Ascending aorta (tissue), 2 donors: ENCODE data around the gene ANKRD34A. TPM values are rescaled to one million over a fixed set of nuclear protein-coding genes. Genes with fewer than 3 reads are reported as not detected.
"Not testable (repeated sequence)": the region's sequence is repeated elsewhere in the genome, so short reads cannot be mapped to it uniquely, and the experiment has no call there.

Source experiments
- DNase-seq, 2 donors: peaks; one replicate each; pipeline ENCODE4 v3.0.0-alpha.2; 2019; ENCODE audit warnings: low spot score in 2 of 2
- H3K27ac ChIP-seq, 2 donors: fragments of 200-600 bp; sonication (generic); one replicate each; pipeline ENCODE4 v1.5.1; 2016 to 2017; ENCODE audit warnings: mild to moderate bottlenecking in 1 of 2
- H3K27me3 ChIP-seq: fragments of 200-600 bp; sonication (generic); one replicate; pipeline ENCODE4 v1.5.1; 2017
- H3K36me3 ChIP-seq, 2 donors: fragments of 200-600 bp; sonication (generic); one replicate each; pipeline ENCODE4 v1.5.1; 2016
- H3K4me1 ChIP-seq, 2 donors: fragments of 200-600 bp; sonication (generic); one replicate each; pipeline ENCODE4 v1.5.1; 2016 to 2017; ENCODE audit warnings: mild to moderate bottlenecking in 1 of 2
- H3K4me3 ChIP-seq, 2 donors: fragments of 200-600 bp; sonication (generic); one replicate each; pipeline ENCODE4 v1.5.1; 2016 to 2017; ENCODE audit warnings: mild to moderate bottlenecking in 1 of 2
- H3K9me3 ChIP-seq, 2 donors: fragments of 200-600 bp; sonication (generic); one replicate each; pipeline ENCODE4 v1.5.1; 2016
- intact Hi-C: fragments of 100-400 bp; cut with DNase I; formaldehyde crosslinking; loops from one replicate; pipeline ENCODE4 v1.15.1; 2023
- total RNA-seq: library from RNA; depleted of rRNA; stranded (reverse); fragments of >200 nt; gene quantifications from one replicate; pipeline ENCODE4 v1.1.0, GENCODE V29; 2016
- TF ChIP-seq, protein P1 (sequence below), 3 experiments: fragments of 200-600 bp in 2 of 3; fragments of 450-650 bp in 1 of 3; sonication (generic) in 2 of 3; IDR thresholded peaks; one replicate each; pipeline ENCODE4 v1.5.1; 2016 to 2019; ENCODE audit warnings: antibody characterized with exemption in 3 of 3, mild to moderate bottlenecking in 1 of 3, moderate library complexity in 1 of 3

Gene ANKRD34A
- total RNA-seq, 1 donor from 2014 or later: 13.6 TPM

DNA sequence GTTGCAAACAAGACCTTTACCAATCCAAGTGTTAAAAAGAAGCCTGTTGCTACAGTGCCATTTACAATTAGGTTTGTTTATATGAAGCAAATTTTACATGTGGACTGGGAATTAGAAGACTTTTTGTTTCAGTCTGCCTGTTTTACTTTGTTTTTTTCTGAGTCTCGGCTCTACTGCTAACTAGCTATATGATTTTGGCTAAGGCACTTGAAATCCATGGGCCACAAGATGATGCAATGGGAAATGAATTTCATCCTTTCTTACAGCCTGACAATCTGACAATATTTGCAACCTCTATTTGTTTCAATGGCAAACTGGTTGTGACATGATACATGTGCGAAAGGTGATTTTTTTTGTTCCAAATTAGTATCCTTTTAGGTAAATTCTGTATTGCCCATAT is 42.1 kb downstream of the ANKRD34A start:
- intact Hi-C loops: no loop called here
- Histone ChIP-seq H3K27ac (no peak overlapping the region), H3K27me3 (no peaks in the 10 kb centered on the region), H3K4me1 (peaks cover 10 to 24% of the 10 kb centered on the region in 2 donors), H3K36me3 (peaks cover 5 to 13% of the 10 kb centered on the region in 2 donors), H3K9me3 (no peaks in the 10 kb centered on the region), H3K4me3 (no peak overlapping the region)
- TF ChIP-seq, protein P1, sequence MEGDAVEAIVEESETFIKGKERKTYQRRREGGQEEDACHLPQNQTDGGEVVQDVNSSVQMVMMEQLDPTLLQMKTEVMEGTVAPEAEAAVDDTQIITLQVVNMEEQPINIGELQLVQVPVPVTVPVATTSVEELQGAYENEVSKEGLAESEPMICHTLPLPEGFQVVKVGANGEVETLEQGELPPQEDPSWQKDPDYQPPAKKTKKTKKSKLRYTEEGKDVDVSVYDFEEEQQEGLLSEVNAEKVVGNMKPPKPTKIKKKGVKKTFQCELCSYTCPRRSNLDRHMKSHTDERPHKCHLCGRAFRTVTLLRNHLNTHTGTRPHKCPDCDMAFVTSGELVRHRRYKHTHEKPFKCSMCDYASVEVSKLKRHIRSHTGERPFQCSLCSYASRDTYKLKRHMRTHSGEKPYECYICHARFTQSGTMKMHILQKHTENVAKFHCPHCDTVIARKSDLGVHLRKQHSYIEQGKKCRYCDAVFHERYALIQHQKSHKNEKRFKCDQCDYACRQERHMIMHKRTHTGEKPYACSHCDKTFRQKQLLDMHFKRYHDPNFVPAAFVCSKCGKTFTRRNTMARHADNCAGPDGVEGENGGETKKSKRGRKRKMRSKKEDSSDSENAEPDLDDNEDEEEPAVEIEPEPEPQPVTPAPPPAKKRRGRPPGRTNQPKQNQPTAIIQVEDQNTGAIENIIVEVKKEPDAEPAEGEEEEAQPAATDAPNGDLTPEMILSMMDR (IDR thresholded peaks at IDR 0.05): no peak
- no peak for DNase-seq

DNA sequence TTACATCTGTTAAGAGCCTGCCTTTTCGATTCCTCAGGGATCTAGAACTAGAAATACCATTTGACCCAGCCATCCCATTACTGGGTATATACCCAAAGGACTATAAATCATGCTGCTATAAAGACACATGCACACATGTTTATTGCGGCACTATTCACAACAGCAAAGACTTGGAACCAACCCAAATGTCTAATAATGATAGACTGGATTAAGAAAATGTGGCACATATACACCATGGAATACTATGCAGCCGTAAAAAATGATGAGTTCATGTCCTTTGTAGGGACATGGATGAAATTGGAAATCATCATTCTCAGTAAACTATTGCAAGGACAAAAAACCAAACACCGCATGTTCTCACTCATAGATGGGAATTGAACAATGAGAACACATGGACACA is 44.1 kb downstream of the ANKRD34A start:
- peak overlapping the region in 1 of 2 donors; percentile 91 for H3K4me3 ChIP-seq
- peaks cover 10 to 24% of the 10 kb centered on the region in 2 donors for H3K36me3 ChIP-seq
- H3K9me3 ChIP-seq, intact Hi-C loops, H3K27me3 ChIP-seq, H3K27ac ChIP-seq, DNase-seq: not testable (repeated sequence)
- peaks cover 7 to 24% of the 10 kb centered on the region in 2 donors for H3K4me1 ChIP-seq

DNA sequence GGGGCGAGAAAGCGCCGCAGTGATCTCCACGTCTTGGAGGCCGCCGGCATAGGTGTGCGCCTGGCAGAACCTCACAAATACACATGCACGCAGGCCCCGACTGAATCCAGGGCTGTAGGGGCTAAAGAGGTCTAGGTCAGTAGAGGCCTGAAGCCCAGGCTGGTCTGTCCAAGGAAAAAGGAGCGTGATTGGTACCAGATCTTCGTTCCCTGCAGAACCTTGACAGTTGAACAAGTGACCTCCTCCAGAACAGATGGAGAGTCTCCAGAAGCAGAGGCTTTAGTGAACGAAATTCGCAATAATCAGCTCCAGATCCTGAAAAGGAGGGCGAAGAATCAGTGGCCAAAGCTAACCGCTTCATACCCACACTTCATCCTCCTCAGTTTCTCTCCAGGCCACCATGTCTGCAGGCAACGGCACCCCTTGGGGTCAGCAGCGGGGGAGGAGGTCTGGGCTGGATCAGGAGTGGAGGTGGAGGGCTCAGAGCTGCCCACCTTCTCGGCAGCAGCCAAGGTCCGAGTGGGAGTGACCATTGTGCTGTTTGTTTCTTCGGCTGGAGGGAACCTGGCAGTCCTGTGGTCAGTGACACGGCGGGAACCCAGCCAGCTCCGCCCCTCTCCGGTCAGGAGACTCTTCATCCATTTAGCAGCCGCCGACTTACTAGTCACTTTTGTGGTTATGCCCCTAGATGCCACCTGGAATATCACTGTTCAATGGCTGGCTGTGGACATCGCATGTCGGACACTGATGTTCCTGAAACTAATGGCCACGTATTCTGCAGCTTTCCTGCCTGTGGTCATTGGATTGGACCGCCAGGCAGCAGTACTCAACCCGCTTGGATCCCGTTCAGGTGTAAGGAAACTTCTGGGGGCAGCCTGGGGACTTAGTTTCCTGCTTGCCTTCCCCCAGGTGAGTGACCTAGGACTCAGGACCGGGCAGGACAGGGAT is 45.1 kb downstream of the ANKRD34A start:
- H3K27ac ChIP-seq: peak overlapping the region; percentile 80 to 92
- peaks cover 14 to 27% of the 10 kb centered on the region in 2 donors for H3K36me3 ChIP-seq
- H3K4me3 ChIP-seq: peak overlapping the region; percentile 76 to 91
- peaks cover 7 to 24% of the 10 kb centered on the region in 2 donors for H3K4me1 ChIP-seq
- intact Hi-C loops: no loop called here
- TF ChIP-seq, protein P1 (IDR thresholded peaks at IDR 0.05): peak in 1 of 3 experiments; percentile 26
- H3K9me3 ChIP-seq: no peaks in the 10 kb centered on the region
- DNase-seq: peak in 1 of 2 donors; percentile 77
- no peaks in the 10 kb centered on the region for H3K27me3 ChIP-seq

DNA sequence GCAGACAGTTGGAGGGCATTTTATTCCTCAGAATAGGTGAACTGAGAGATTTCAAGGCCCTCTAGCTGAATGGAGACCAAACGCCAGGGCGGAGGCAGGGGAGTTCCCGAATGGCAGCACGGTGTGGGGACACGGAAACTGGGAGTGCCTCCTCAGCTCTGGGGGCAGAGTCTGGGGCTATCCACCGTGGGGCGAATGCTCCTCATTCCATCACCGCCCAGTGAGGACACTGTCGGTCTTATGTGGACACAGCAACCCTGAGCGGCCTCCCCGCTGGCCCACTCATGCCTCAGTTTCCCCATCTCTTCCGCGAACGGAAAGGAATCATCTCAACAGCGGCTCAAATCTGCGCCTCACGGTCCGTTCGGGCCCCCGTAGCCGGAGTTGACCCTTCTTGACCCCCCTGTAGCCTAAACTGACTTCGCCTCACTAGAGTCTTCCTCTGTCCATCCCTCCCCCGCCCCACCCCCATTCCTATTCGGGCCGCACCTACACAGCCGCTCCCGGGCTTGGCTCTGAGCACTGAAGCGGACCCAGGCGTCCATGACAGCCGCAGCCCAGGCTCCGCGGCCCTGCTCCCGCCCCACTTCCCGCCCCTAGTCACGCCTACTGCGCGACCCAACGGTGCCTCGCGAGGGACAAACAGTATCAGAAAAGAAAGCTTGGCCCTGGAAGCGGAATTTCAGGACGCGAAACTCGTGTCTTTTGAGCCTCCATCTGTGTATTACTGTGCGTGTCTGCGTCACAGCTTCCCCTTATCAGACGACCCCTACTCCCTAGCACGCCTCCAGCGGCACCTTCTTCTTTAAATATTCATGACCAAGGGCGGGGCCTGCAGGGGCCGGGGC is 46.0 kb downstream of the ANKRD34A start, which contains the start of gene PEX11B:
TSS of gene PEX11B (minus strand) at position 574 of the 848 bp plus-strand sequence. CDS start at position 545, 29 bp downstream.
- intact Hi-C loops: no loop called here
- peaks cover 14 to 32% of the 10 kb centered on the region in 2 donors for H3K36me3 ChIP-seq
- H3K4me1 ChIP-seq: peaks cover 7 to 24% of the 10 kb centered on the region in 2 donors
- peak; percentile 79 to 93 for DNase-seq
- H3K27ac ChIP-seq: peak within 1 kb of the TSS; percentile 80 to 92
- no peaks in the 10 kb centered on the region for H3K27me3 ChIP-seq
- peak within 1 kb of the TSS; percentile 76 to 91 for H3K4me3 ChIP-seq
- TF ChIP-seq, protein P1 (IDR thresholded peaks at IDR 0.05): no peak
- H3K9me3 ChIP-seq: no peaks in the 10 kb centered on the region

DNA sequence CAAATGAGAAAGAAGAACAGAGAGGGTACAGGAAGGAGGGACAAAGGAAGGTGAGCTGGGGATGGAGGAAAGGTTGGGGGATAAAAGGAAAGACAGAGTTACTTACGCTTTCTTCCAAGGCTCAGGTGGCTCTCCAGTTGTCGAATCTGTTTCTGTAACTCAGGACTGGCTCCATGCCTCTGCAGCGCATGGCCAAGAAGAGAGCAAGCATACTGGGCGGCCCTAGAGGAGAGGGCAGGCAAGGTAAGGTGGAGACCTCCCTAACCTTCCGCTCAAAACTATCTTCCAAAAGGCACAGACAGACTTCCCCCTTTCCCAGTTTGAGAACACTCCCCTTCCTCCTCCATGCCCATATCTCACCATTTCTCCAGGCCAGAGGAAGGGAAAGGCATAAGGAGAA is 46.8 kb downstream of the ANKRD34A start:
- Histone ChIP-seq H3K27me3 (no peaks in the 10 kb centered on the region), H3K9me3 (no peaks in the 10 kb centered on the region), H3K4me1 (peaks cover 7 to 24% of the 10 kb centered on the region in 2 donors), H3K27ac (peak overlapping the region; percentile 80 to 92), H3K36me3 (peaks cover 20 to 31% of the 10 kb centered on the region in 2 donors), H3K4me3 (peak overlapping the region; percentile 76 to 91)
- TF ChIP-seq, protein P1 (IDR thresholded peaks at IDR 0.05): no peak
- intact Hi-C loops: no loop called here
- DNase-seq: no peak
